ENCODE measurements around the gene SLC6A18. TPM values are rescaled to one million over a fixed set of nuclear protein-coding genes. Genes with fewer than 3 reads are reported as not detected.

Gene SLC6A18
- total RNA-seq, 3 donors from 2014 or later, result 0.89 TPM; not detected in 2

- H3K4me1 ChIP-seq (ENCODE audit: low read depth), result no peaks in the 10 kb centered on the region
- DNase-seq (no peak), ATAC-seq (no peak)
- H3K9me3 ChIP-seq, result peaks cover 2% of the 10 kb centered on the region
- intact Hi-C loops (cut with DNase I, micrococcal nuclease), result no loop called here
- TF ChIP-seq, protein P1, sequence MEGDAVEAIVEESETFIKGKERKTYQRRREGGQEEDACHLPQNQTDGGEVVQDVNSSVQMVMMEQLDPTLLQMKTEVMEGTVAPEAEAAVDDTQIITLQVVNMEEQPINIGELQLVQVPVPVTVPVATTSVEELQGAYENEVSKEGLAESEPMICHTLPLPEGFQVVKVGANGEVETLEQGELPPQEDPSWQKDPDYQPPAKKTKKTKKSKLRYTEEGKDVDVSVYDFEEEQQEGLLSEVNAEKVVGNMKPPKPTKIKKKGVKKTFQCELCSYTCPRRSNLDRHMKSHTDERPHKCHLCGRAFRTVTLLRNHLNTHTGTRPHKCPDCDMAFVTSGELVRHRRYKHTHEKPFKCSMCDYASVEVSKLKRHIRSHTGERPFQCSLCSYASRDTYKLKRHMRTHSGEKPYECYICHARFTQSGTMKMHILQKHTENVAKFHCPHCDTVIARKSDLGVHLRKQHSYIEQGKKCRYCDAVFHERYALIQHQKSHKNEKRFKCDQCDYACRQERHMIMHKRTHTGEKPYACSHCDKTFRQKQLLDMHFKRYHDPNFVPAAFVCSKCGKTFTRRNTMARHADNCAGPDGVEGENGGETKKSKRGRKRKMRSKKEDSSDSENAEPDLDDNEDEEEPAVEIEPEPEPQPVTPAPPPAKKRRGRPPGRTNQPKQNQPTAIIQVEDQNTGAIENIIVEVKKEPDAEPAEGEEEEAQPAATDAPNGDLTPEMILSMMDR (IDR thresholded peaks at IDR 0.05), result no peak
- no peaks in the 10 kb centered on the region for H3K36me3 ChIP-seq (ENCODE audit: low read depth)
- H3K4me3 ChIP-seq, result no peak overlapping the region
Measured at GRCh38 chr5:1259806-1260480, 34.8 kb downstream of the SLC6A18 start.

GRCh38 chr5:1261643-1262042 lies 36.5 kb downstream of the SLC6A18 start:
- Histone ChIP-seq H3K4me1 (ENCODE audit: low read depth) (no peaks in the 10 kb centered on the region), H3K9me3 (peaks cover 2% of the 10 kb centered on the region), H3K36me3 (ENCODE audit: low read depth) (no peaks in the 10 kb centered on the region), H3K4me3 (no peak overlapping the region)
- DNase-seq (no peak), ATAC-seq (no peak)
- TF ChIP-seq, protein P1 (IDR thresholded peaks at IDR 0.05), result no peak
- intact Hi-C loops (cut with DNase I, micrococcal nuclease), result no loop called here

GRCh38 chr5:1262381-1262780 lies 37.2 kb downstream of the SLC6A18 start:
- H3K36me3 ChIP-seq (ENCODE audit: low read depth), result no peaks in the 10 kb centered on the region
- no peak overlapping the region for H3K4me3 ChIP-seq
- intact Hi-C loops (cut with DNase I, micrococcal nuclease), result no loop called here
- ATAC-seq, result no peak
- TF ChIP-seq, protein P1 (IDR thresholded peaks at IDR 0.05), result no peak
- peaks cover 2% of the 10 kb centered on the region for H3K9me3 ChIP-seq
- no peak for DNase-seq
- no peaks in the 10 kb centered on the region for H3K4me1 ChIP-seq (ENCODE audit: low read depth)

DNA sequence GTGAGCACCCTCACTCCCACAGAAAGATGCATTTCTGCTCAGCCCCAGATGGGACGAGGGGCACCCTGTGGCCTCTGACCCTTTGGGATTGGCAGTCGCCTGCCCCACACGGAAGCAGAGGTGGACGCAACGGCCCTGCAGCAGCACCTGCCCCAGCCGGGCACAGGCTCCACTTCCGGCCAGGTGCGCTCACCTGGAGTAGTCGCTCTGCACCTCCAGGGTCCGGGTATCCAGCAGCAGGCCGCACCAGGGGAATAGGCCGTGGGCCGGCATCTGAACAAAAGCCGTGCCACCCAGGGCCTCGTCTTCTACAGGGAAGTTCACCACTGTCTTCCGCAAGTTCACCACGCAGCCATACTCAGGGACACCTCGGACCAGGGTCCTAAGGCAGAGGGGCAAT lies 39.0 kb downstream of the SLC6A18 start:
- no peak for DNase-seq
- H3K4me3 ChIP-seq, result no peak overlapping the region
- no peaks in the 10 kb centered on the region for H3K4me1 ChIP-seq (ENCODE audit: low read depth)
- peaks cover 2% of the 10 kb centered on the region for H3K9me3 ChIP-seq
- intact Hi-C loops (cut with DNase I, micrococcal nuclease), result no loop called here
- no peaks in the 10 kb centered on the region for H3K36me3 ChIP-seq (ENCODE audit: low read depth)
- TF ChIP-seq, protein P1 (IDR thresholded peaks at IDR 0.05), result no peak
- no peak for ATAC-seq

DNA sequence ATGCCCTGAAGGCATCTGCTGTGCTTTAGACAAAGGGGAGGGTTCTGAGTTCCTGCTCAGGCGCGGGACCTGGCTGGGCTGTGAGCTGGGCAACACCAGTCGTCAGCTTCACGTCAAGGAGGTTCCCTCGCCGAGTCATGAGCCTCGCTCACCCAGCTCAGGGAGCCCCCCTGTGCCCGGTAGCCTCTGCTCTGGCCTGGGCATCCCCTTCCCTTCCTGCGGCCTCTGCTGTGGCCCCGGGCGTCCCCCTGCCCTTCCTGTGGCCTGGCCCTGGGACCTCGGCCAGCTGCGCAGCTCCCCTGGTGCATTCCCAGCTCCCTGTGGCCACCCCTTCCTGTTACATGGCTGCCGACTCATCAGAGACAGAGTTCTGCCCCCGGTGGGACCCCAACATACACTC lies 39.8 kb downstream of the SLC6A18 start:
- intact Hi-C loops (cut with DNase I, micrococcal nuclease), result no loop called here

More for the DNA sequence above, 39.8 kb downstream of the SLC6A18 start:
- H3K4me3 ChIP-seq, result no peak overlapping the region
- peaks cover 2% of the 10 kb centered on the region for H3K9me3 ChIP-seq
- H3K36me3 ChIP-seq (ENCODE audit: low read depth), result no peaks in the 10 kb centered on the region
- H3K4me1 ChIP-seq (ENCODE audit: low read depth), result no peaks in the 10 kb centered on the region
- TF ChIP-seq, protein P1 (IDR thresholded peaks at IDR 0.05), result no peak
- ATAC-seq, result no peak
- DNase-seq, result no peak

Data from mucosa of descending colon (tissue), 3 donors.